HL-60 (cell line): ENCODE results near the gene ADISSP.

Experiments
- DNase-seq, 2 experiments: peaks; one replicate each; pipeline ENCODE4 v3.0.0-alpha.2; 2010 to 2020; ENCODE audit warnings: low read depth in 1 of 2, low spot score in 1 of 2
- H3K27ac ChIP-seq: fragments of 250-450 bp; sonication (Bioruptor Pico); replicated peaks from 2 replicates; pipeline ENCODE4 v1.5.1; 2020; ENCODE audit warnings: mild to moderate bottlenecking, moderate library complexity
- H3K27me3 ChIP-seq: fragments of 250-450 bp; sonication (Bioruptor Pico); 2 replicates; pipeline ENCODE4 v1.5.1; 2021; ENCODE audit warnings: mild to moderate bottlenecking, moderate library complexity; ENCODE audit not compliant: insufficient read depth, poor library complexity, severe bottlenecking
- H3K4me3 ChIP-seq: replicated peaks from 2 replicates; pipeline ENCODE4 v1.5.1; 2011; ENCODE audit warnings: mild to moderate bottlenecking, control low read depth, low read length; ENCODE audit not compliant: insufficient read depth
- CTCF ChIP-seq: IDR thresholded peaks from one replicate; pipeline ENCODE4 v1.5.1; 2011; ENCODE audit warnings: low read length, control low read depth, inconsistent platforms; ENCODE audit not compliant: insufficient read depth
- GABPA ChIP-seq: IDR thresholded peaks from 2 replicates; pipeline ENCODE4 v1.6.1; 2012; ENCODE audit warnings: low read depth
- POLR2AphosphoS5 ChIP-seq: IDR thresholded peaks from 2 replicates; pipeline ENCODE4 v1.6.1; 2012; ENCODE audit warnings: low read depth
- REST ChIP-seq: IDR thresholded peaks from 2 replicates; pipeline ENCODE4 v1.6.1; 2012; ENCODE audit warnings: low read depth; ENCODE audit not compliant: insufficient replicate concordance
- SPI1 ChIP-seq: IDR thresholded peaks from 2 replicates; pipeline ENCODE4 v1.6.1; 2012; ENCODE audit warnings: low read depth, mild to moderate bottlenecking, borderline replicate concordance

ADISSP gene

GRCh38 chr20:3752386-3752759, 15.2 kb downstream of the ADISSP start:
- TF ChIP-seq POLR2AphosphoS5 (no peak), REST (no peak), CTCF (no peak), SPI1 (no peak), GABPA (no peak)
- Histone ChIP-seq H3K4me3 (no peak overlapping the region), H3K27me3 (no peaks in the 10 kb centered on the region), H3K27ac (no peak overlapping the region)
- DNase-seq = no peak

- no peak for DNase-seq
- Histone ChIP-seq H3K27me3 (no peaks in the 10 kb centered on the region), H3K4me3 (no peak overlapping the region), H3K27ac (no peak overlapping the region)
- no peak for TF ChIP-seq REST
- no peak for TF ChIP-seq SPI1
- no peak for TF ChIP-seq CTCF
- TF ChIP-seq GABPA = no peak
- no peak for TF ChIP-seq POLR2AphosphoS5
Measured at GRCh38 chr20:3751675-3752385, 15.7 kb downstream of the ADISSP start.

GRCh38 chr20:3751305-3751674, 16.3 kb downstream of the ADISSP start:
- H3K4me3 ChIP-seq = no peak overlapping the region
- no peak for TF ChIP-seq GABPA
- no peak for TF ChIP-seq REST
- no peak for TF ChIP-seq CTCF
- no peak for TF ChIP-seq POLR2AphosphoS5
- TF ChIP-seq SPI1 = no peak
- DNase-seq = no peak

More at GRCh38 chr20:3751305-3751674, 16.3 kb downstream of the ADISSP start:
- H3K27me3 ChIP-seq = no peaks in the 10 kb centered on the region
- H3K27ac ChIP-seq = no peak overlapping the region
